ENCODE data around the gene POLR1E.
A peak's percentile ranks its signal among the peaks of the same experiment; 100 is the strongest.

Gene POLR1E, protein sequence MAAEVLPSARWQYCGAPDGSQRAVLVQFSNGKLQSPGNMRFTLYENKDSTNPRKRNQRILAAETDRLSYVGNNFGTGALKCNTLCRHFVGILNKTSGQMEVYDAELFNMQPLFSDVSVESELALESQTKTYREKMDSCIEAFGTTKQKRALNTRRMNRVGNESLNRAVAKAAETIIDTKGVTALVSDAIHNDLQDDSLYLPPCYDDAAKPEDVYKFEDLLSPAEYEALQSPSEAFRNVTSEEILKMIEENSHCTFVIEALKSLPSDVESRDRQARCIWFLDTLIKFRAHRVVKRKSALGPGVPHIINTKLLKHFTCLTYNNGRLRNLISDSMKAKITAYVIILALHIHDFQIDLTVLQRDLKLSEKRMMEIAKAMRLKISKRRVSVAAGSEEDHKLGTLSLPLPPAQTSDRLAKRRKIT

DNA sequence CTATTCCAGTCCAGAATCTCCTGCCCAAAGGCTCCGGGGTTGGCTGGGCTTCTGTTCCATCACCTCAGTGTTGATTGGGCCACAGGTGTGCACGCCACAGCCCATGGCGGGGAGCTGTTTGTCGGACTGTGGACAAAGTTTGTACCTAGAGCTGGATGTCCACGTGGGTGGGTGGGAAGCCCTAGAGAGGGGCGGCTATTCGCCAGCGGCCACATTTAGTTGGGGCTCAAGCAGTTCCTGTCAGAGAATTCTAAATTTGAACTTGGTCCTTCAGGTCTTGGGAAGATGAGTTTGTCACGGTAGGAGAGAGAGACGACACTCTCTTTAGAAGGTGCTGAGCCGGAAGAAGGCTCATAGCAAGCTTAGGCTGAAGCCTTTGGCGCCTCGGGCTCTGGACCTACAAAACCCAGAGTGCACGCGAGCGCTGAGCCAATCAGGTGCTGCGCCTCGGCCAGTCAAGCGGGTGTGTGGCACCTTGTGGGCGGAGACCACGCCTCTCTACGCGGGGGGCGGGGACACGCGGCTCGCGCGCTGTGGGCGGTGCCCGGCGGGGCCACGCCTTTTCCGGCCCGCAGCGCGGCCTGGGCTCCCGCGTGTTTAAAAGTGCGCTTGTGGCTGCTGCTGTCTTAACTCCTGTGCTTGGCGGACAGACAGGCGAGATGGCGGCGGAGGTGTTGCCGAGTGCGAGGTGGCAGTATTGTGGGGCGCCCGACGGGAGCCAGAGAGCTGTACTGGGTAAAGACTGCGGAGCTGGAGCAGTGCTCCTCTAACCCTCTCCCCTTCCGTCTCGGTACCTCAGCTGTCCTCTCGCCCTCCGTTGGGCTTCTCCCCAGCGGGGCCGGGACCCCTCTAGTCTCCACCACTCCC, at the start of gene POLR1E:
TSS of gene POLR1E (plus strand) at position 560 of the 867 bp plus-strand sequence. CDS start at position 660, 100 bp downstream.
- peak; percentile 92 to 96 (median 94) for DNase-seq (ENCODE audit: low read depth in 4 of 4, low spot score in 1 of 4)

DNA sequence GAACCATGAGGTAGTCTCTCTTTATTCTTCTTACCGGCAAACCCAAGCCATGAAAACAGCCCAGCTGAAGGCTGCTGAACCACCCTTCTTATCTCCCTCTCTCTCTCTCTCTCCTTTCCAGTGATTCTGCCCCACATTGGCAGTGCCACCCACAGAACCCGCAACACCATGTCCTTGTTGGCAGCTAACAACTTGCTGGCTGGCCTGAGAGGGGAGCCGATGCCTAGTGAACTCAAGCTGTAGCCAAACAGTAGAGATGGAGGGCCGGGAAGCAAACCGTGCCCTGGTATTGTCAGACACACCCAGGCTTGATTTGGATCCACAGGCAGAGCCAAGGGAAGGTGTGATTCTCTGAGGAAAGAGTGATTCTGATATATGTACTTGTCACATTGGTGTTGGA, 49.2 kb upstream of the POLR1E start:
- no peak for DNase-seq (ENCODE audit: low read depth in 4 of 4, low spot score in 1 of 4)

DNA sequence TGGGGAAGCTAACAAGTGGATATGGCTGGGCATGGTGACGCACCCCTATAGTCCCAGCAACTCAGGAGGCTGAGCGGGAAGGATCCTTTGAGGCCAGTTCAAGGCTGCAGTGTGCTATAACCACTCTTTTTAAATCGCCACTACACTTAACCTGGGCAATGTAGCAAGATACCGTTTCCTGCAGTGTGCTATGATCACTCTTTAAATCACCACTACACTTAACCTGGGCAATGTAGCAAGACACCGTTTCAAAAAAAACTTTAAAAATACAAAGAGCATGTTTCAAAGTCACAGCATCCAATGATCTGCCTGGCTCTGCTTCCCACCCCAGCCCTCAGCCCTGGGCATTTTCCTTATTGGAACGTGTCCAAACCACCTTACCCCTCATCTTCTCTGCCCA, 48.7 kb upstream of the POLR1E start:
- no peak for DNase-seq (ENCODE audit: low read depth in 4 of 4, low spot score in 1 of 4)

DNA sequence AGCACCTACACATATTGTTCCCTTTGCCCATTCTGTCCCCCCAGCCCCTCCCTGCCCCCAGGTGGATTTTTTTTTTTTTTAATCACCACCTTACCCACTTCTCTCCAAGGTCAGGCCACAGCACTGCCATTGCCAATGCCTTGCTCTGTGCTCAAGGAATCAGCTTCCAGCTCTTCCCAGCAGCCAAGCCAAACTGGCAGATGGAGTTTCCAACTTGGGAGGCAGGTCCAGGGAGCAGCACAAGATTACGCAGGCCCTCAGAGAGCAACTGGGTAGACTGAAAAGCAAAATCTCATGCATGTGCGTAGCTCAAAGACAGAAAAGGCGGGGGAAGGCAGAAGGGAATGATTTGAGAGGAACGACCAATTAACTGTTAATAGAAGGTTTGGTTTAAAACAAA, 48.1 kb upstream of the POLR1E start:
- DNase-seq (ENCODE audit: low read depth in 4 of 4, low spot score in 1 of 4), result no peak

DNA sequence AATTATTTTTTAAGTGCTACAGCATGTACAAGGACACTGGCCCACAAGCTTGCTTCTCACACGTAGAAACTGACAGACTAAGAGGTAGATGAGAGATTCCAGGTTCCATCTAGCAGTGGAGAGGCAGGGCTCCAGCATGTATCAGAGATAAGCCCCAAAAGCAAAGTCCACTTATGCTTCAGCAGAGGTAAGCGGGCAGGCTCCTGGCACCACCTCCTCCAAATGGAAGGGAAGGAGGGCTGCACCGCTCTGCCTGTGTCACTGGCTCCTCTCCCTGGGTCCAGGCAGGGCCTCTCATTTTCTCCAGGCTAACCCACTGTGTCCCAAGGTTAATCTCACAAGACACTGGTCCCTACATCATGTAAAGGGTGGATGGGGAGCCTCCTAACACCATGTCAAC, 47.4 kb upstream of the POLR1E start:
- no peak for DNase-seq (ENCODE audit: low read depth in 4 of 4, low spot score in 1 of 4)

DNA sequence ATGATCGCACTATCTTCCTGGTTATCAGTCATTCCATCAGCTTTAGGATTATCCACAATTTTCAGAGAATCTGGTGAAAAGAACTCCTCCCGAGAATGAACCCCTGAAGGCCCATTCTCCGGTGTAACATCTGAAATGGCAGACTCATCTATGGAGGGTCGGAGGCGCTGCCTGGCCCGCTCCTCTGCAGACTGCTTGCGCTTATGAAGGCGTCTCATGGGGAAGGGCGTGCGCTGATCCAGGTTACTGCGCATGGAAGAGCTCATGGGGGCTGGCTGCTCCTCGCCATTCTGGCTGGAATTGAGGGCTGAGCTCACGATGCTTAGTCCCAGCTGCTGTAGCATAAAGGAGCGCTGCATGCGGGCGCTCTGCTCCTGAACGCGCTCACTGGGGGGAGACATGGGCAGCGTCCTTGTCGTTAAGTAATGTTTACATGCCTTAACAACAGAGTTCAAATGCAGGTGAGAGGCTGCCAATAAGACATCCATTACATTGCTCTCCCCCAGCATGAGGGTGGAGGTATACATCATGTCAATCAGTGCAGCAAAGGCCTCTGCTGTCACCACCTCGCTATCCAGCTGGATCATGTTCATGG, 43.9 kb upstream of the POLR1E start:
- no peak for DNase-seq (ENCODE audit: low read depth in 4 of 4, low spot score in 1 of 4)

DNA sequence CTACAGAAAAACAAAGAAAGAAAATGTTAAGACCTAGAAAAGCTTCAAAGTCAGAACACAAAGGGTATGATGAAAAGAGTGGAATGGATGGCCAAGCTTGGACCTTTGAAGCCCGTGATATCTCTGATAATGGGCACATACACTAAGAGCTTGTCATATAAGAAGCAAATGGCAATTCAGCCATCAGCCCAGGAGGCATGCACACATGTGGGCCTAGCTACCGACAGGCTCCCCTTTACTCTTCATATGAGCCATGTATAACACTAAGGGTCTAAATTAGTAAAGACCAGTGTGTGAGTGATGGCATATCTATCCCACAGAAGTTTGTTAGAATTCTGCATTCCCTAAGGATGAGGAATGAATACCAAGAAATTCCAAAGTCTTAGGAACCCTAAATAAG, 43.2 kb upstream of the POLR1E start:
- DNase-seq (ENCODE audit: low read depth in 4 of 4, low spot score in 1 of 4), result no peak

DNA sequence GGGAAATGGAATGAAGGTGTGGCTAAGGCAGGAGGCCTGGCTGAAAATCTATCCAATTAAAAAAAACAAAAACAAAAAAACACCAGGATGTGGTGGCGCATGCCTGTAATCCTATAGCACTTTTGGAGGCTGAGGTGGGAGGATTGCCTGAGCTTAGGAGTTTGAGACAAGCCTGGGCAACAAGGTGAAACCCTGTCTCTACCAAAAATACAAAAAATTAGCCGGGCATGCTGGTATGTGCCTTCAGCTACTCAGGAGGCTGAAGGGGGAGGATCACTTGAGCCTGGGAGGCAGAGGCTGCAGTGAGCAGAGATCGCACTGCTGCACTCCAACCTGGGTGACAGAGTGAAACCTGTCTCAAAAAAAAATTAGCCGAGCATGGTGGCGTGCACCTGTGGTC, 42.2 kb upstream of the POLR1E start:
- DNase-seq (ENCODE audit: low read depth in 4 of 4, low spot score in 1 of 4), result no peak

DNA sequence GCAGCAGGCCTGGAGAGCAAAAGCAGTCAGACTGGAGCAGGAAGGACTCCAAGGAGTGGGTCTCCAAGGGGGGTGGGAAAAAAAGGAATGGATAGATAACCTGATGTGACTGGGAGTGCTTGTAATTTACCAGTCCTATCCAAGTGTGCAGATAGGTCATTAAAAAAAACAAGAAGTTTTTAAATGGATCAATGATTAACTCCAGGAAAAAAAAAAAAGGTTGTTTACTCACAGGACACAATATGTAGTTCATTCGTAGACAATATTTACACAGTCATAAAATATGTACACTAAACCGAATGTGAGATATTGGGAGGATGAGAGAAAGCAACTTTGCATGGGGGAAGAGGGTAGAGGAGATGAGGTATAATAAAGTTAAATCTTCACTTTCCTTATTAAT, 40.9 kb upstream of the POLR1E start:
- DNase-seq (ENCODE audit: low read depth in 4 of 4, low spot score in 1 of 4), result no peak

DNA sequence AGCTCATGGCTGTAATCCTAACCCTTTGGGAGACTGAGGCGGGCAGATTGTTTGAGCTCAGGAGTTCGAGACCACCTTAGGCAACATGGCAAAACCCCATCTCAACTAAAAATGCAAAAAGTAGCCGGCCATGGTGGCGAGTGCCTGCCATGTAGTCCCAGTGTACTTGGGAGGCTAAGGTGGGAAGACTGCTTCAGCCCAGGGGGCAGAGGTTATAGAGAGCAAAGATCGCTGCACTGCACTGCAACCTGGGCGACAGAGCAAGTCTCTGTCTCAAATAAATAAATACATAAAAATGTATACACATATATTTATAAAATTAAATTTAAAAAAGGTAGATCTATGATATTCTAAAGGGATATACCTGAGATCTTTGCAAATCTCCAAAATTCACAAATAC, 39.9 kb upstream of the POLR1E start:
- DNase-seq (ENCODE audit: low read depth in 4 of 4, low spot score in 1 of 4), result no peak

DNA sequence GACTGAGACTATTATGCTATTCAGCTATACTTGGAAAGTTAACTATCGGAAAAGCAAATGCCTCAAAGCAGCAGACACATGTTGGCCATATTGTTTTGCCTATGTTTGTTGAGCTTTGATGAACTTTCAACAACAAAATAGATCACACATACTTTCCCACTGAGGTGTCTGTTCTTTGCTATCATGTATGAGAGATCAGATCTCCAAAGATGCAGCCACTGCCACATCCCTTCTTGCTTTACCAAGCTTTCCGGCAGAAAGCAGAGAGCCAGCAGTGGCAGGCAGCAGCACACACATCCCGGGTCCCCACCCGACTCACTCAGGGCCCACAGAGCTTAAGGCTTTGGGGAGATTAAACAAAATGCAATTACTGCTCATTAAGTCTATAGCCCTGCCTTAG, 39.3 kb upstream of the POLR1E start:
- DNase-seq (ENCODE audit: low read depth in 4 of 4, low spot score in 1 of 4), result no peak

DNA sequence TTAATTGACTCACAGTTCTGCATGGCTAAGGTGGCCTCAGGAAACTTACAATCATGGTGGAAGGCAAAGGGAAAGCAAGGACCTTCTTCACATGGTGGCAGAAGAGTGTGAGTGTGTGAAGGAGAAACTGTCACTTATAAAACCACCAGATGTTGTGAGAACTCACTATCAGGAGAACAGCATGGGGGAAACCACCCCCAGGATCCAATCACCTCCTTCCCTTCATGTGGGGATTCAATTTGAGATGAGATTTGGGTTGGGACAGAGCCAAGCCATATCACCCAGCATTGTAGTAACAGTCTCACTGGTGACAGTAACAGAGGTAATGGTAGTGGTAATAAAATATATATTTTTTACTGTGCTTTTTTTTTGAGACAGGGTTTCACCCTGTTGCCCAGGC, 38.6 kb upstream of the POLR1E start:
- DNase-seq (ENCODE audit: low read depth in 4 of 4, low spot score in 1 of 4), result no peak

DNA sequence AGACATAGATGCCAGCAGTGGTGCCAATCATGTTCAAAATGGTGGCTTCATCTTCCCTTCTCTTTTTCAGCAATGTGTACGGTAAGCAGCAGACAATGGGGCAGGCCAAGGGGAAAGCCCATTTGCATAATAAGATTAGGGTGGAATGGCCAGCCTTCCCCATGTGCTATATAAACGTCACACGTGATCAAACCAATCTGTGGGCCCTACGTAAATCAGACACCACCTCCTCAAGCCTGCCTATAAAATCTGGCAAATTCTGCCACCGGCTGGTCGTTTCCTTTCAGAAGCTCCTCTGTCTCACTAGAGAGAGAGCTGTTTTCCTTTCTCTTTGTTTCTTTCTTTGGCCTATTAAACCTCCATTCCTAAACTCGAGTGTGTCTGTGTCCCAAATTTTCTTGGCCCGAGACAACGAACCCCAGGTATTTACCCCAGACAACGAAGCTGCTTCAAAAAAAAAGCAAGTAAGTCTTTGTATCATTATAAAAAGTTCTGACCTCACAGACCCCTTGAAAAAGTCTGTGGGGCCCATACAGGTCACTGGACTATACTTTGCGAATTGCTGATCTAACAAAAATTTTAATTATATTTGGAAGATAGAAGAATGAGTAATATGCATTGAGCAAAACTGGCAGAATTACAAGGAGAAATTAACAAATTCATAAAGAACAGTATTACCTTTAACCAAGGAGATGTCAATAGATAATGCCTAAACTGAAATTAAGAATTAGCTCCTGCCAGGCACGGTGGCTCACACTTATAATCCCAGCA, 35.7 kb upstream of the POLR1E start:
- no peak for DNase-seq (ENCODE audit: low read depth in 4 of 4, low spot score in 1 of 4)

DNA sequence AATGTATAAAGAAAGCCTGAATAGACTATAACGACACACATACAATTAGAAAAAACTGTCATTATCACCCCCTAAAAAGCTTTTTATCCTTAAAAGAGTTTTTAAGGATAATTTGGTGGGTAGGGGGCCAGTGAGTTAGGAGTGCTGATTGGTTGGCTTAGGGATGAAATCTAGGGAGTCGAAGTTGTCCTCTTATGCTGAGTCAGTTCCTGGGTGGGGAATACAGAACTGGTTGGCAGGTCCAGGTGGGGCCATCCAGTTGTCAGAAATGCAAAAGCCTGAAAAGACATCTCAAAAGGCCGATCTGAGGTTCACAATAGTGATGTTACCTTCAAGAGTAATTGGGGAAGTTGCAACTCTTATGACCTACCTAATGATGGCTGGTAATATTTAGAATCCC, 34.1 kb upstream of the POLR1E start:
- no peak for DNase-seq (ENCODE audit: low read depth in 4 of 4, low spot score in 1 of 4)

DNA sequence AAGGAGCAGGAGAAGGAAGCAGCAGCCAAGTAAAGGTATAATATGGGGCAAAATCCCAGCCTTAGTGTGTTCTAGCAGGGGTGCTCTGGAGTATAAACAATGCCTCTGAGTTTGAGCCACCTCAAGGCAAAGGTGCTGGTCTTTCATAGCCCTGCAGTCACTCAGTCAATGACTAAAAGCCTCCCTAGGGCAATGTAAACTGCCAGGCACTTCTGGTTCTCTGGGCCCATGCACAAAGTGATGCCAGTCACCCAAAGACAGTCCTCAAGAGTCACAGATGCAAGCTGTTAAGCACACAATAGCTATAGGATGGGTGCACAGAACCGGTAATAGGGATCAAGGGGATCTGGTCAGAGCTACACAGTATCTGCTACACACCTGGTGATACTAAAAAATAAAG, 33.1 kb upstream of the POLR1E start:
- DNase-seq (ENCODE audit: low read depth in 4 of 4, low spot score in 1 of 4), result no peak

DNA sequence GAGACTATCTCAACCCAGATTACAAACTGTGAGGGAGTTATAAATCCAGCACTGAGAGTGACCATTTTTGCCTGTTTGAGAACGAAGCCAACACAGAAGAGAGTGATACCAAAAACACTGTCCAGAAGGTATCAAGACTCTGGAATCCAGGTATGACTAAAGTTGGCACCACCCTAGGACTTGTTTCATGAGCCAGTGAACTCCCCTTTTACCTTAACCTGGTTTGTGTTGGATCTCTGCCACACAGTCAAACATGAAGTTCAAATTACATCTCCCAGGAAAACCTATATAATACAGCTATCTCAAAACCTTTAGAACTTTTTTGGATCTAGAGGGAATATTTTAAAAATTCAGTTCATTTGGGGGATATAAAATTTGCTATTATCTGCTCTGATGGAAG, 31.9 kb upstream of the POLR1E start:
- DNase-seq (ENCODE audit: low read depth in 4 of 4, low spot score in 1 of 4), result no peak

DNA sequence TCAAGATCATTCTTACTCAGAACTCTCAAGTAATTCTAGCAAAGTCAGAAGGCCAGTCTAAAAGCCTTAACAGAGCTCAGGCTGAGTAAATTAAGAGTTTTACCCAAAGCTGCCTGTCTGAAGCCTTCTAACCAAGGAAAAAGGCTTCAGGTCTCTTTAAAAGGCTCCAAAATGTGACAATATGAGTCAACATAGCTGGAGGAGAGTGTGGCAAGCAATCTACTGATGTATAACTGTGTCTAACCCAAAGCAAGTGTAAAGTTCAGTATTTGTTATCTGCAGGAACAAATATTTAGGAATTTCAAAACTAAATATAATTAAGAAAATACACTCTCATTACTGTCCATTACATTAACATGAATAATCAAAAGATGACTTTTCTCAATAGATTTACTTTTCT, 31.5 kb upstream of the POLR1E start:
- DNase-seq (ENCODE audit: low read depth in 4 of 4, low spot score in 1 of 4), result no peak

DNA sequence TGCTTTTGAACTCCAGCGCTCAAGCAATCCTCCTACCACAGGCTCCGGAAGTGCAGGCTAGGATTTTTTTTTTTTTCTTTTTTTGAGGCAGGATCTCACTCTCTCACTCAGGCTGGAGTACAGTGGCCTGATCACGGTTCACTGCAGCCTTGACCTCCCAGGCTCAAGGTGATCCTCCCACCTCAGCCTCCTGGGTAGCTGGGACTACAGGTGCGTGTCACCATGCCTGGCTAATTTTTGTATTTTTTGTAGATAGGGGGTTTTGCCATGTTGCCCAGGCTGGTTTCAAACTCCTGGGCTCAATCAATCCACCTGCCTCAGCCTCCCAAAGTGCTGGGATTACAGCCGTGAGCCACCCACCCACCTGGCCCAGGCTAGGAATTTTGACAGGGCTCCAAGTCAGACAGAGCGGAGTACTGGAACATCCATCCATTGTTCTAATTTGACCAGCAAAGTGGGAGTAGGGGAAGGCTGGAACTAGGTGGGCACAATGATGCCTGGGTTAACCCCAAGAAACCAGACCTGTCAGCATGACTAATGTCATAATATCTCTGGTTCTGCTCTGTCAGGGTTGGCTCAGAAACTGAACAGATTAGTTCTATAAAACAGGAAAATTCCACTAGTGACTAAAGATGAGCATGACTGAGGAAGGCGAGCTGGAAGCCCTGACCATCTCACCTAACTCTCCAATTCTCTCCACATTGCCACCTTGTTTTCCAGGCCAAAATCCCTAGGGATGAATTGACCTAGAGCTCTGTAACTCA, 29.7 kb upstream of the POLR1E start:
- no peak for DNase-seq (ENCODE audit: low read depth in 4 of 4, low spot score in 1 of 4)

DNA sequence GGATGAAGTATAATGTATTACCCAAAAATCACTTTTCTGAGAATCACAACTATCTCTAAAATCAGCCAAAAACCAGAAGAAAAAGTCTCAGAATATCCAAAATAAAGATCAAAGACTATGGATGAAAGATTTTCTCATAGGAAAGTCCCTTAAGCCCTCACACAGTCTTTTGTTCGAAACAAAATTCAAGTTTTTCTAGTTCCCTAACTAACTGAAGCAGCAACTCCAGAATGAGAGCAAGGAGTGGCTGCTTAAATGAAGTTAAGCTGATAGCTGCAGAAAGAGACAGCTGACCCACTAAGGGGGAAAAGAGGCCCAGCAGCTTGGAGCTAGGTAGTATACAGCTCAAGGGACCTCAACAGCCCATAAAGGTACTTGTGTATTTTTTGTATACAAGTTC, 28.9 kb upstream of the POLR1E start:
- DNase-seq (ENCODE audit: low read depth in 4 of 4, low spot score in 1 of 4), result no peak

DNA sequence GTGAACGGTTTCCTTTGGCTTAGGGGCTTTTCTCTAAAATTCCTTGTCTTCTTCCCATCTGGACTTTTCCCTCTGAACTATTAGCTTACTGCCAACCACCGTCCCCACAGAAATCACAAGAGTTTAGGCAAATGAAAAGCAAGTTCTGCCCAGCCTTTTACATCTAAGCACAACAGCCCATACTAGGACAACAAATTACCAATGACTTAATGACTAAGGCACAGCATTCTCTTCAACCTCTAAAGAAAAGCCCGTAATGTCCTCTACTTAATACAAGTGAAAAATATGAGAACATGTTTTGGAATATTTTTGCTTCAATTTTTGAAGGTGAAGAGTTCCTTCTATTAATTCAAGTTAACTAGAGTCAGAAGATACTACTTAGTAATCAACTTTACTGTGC, 21.7 kb upstream of the POLR1E start:
- no peak for DNase-seq (ENCODE audit: low read depth in 4 of 4, low spot score in 1 of 4)
